Stimulated activated CD4-positive, alpha-beta T cell treated with anti-CD3 and anti-CD28 coated beads, Interleukin-12 subunit alpha, Interleukin-12 subunit beta, amount 100 ng/mL, for 4 hours (primary cell): ENCODE measurements around the gene CRIM1.

ENCODE experiments used
- DNase-seq: peaks from one replicate; pipeline ENCODE4 v3.0.0-alpha.2; 2020

CRIM1 gene

DNA sequence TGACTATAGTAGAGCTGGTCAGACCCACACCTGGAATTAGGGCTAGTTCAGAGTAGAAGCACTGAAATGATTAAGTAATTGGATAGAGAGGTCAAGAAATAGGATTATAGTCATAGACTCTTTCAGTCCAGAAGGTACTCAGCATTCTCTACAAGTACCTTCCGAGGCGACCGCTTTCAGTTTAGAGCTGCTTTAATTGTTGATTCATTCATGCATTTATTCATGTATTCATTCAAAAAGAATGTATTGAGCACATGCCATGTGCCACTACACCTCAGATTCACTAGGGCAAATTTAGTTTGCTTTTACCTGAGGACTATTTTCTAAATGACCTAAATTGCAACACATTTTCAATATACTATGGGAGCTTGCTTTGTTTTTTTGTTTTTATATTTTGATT, 48.7 kb downstream of the CRIM1 start:
- DNase-seq, result no peak

- no peak for DNase-seq
These were observed 49.2 kb downstream of the CRIM1 start for GRCh38 chr2:36404754-36405153.

- no peak for DNase-seq
These were observed 49.6 kb downstream of the CRIM1 start for GRCh38 chr2:36405183-36405582.

GRCh38 chr2:36406296-36406695, 50.7 kb downstream of the CRIM1 start:
- no peak for DNase-seq

GRCh38 chr2:36407413-36407812, 51.8 kb downstream of the CRIM1 start:
- no peak for DNase-seq

- DNase-seq, result no peak
These were observed 52.7 kb downstream of the CRIM1 start for GRCh38 chr2:36408198-36408703.

GRCh38 chr2:36409335-36409734, 53.8 kb downstream of the CRIM1 start:
- no peak for DNase-seq

DNA sequence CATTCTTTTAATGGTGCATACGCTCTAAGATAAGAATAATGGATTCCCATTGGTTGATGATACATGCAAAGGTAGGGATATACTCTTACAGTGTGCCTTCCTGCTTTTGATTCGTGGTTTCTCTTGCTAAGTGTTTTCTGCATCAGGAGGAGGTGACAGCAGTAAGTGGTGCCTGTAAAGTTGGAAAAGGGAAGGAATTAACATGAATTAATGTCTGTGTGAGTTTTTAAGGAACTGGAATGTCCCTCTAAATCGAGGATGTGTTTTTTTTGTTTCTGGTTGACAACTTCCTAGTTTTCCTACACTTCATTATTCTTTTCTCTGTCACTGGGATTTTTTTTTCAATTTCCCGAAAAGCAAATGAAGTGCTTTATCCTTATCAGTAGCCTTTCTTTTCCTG, 54.4 kb downstream of the CRIM1 start:
- DNase-seq, result no peak

GRCh38 chr2:36410681-36411080, 55.1 kb downstream of the CRIM1 start:
- DNase-seq, result no peak

GRCh38 chr2:36411962-36412444, 56.4 kb downstream of the CRIM1 start:
- no peak for DNase-seq

DNA sequence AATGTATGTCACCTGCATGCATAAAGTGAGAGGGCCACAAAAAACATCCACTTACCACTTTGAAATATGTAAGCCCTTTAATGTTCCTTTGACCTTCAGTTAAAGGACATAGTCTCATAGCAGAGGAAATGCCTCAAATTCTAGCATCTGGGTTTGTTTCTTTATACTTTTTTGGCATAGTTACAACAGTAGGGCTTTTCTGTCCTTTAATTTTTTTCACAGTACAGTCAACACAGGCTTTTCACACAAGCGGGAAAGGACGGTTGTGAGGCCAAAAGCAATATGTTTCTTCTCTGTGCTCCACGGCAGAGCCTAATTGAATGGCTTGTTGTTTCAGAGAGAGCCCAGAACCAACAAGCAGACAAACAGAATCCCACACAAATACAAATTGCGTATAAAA, 57.6 kb downstream of the CRIM1 start:
- no peak for DNase-seq

- DNase-seq, result no peak
These were observed 58.7 kb downstream of the CRIM1 start for GRCh38 chr2:36414307-36414706.

- DNase-seq, result no peak
These were observed 59.9 kb downstream of the CRIM1 start for GRCh38 chr2:36415381-36416022.

GRCh38 chr2:36416370-36417165, 61.0 kb downstream of the CRIM1 start:
- no peak for DNase-seq

DNA sequence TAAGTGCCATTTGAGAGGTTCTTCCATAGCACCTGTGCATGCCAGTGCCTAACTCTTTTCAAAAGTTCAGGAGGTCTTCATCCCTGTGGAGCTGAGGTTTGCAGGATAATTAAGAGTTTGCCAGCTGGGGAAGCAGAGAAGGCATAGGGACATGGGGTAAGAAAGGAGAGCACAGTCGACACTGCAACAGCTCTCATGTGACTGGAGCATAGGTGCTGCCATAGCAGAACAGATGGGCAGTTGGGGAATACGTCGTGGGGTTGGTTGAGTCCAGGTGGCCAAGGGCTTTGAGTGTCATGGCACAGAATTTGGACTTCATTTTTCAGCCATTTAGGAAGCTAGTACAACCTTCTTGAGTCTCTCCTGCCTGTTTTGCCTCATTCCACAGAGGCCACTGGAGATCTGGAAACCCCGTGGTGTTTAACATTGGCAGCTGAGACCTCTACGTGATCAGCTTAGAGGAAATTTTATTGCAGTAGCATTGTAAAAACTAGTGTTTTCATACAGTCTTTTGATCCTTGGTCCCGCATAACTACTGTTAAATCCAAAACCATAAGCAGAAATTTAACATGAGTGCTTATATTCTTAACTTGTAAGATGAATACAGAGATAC, 65.1 kb downstream of the CRIM1 start:
- no peak for DNase-seq

GRCh38 chr2:36421379-36421778, 65.8 kb downstream of the CRIM1 start:
- no peak for DNase-seq

DNA sequence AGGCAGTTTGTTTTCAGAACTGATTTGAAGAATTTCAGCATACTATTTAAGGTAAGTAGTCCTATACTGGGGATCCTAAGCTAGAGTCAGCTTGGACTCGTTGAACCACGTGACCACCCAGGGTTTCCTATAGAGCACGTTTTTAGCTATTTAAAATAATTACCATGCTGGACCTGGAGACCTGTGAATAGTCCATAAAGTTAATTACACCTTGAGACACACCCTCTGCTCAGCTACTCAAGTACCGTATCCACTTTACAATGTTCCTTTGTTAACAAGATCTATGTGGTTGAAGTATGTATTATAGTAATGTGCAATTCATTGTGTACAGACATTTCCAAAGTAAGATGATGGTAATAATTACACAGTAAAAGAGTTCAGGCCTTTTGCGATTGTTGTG, 67.6 kb downstream of the CRIM1 start:
- DNase-seq, result no peak

DNA sequence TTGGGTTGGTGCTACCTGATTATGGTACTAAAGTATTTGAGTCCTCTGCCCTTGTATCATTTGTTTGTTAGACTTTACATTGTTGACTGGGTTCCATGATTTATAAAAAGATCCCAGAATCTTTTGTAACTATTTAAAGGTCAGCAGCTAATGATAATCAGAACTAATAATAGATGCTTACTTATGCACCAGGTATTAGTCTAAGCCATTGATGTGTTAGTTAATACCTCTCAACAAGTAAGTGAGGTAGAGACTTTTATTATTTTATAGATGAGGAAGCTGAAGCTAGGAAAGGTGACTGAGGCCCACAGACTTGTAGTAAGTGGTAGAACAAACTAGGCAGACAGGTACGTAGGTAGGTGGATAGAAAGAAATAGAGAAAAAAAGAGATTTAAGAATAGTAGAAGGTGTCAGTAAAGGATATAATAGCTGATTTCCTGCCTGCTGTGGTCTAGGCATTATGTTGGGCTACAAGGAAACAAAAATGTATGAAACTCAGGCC, 68.1 kb downstream of the CRIM1 start:
- DNase-seq, result no peak

- no peak for DNase-seq
These were observed 70.2 kb downstream of the CRIM1 start for GRCh38 chr2:36425608-36426355.

DNA sequence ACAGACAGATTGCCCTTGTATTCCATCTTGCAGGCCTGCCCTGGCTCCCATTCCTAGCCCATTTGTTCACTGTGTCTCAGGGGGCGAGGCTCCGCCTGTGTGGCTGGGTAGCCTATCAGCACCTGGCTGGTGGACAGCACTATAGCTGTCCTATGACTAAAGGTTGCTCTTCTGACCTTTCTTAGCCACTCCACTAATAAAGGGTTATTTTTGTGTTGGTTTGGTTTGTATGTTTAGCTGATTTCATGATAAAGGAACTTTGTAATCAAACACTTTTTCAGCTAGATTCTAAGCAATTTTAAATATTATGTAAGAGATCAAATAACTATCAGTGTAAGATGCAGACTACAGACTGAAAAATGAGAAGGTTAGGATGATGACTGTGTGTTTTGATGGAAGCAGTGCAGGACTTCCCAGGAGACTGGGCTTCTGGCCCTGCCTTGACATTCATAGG, 72.2 kb downstream of the CRIM1 start:
- no peak for DNase-seq

- no peak for DNase-seq
These were observed 75.0 kb downstream of the CRIM1 start for GRCh38 chr2:36430549-36430948.

GRCh38 chr2:36432479-36432878, 76.9 kb downstream of the CRIM1 start:
- no peak for DNase-seq
